HEK293T (cell line): ENCODE measurements around the gene PRKCZ.
A peak's percentile ranks its signal among the peaks of the same experiment; 100 is the strongest.

Experiments
- CTCF ChIA-PET: fragments of 350-600 bp; formaldehyde crosslinking; extraction: SDS; loops from one replicate; lab custom pipeline; 2021; ENCODE audit warnings: antibody characterized with exemption, inconsistent platforms; lab: Yijun Ruan, JAX
- POLR2A ChIA-PET: fragments of 350-600 bp; formaldehyde crosslinking; extraction: SDS; loops from one replicate; lab custom pipeline; 2020; ENCODE audit warnings: antibody characterized with exemption, inconsistent platforms; lab: Yijun Ruan, JAX
- DNase-seq: peaks from one replicate; pipeline ENCODE4 v3.0.0; 2012; ENCODE audit warnings: mixed read lengths; ENCODE audit errors: extremely low spot score
- ARNT ChIP-seq: fragments of 450-650 bp; IDR thresholded peaks from 2 replicates; pipeline ENCODE4 v1.6.1; 2017; ENCODE audit warnings: mild to moderate bottlenecking
- BHLHE40 ChIP-seq: fragments of 450-650 bp; IDR thresholded peaks from 2 replicates; pipeline ENCODE4 v1.6.1; 2016; ENCODE audit warnings: mild to moderate bottlenecking, moderate library complexity, borderline replicate concordance
- CTBP1 ChIP-seq: fragments of 450-650 bp; IDR thresholded peaks from 2 replicates; pipeline ENCODE4 v1.6.1; 2016; ENCODE audit warnings: borderline replicate concordance
- ELF4 ChIP-seq: fragments of 450-650 bp; IDR thresholded peaks from 2 replicates; pipeline ENCODE4 v1.6.1; 2017; ENCODE audit warnings: antibody characterized with exemption
- FOXA1 ChIP-seq: fragments of 450-650 bp; IDR thresholded peaks from 2 replicates; pipeline ENCODE4 v1.6.1; 2016; ENCODE audit warnings: mild to moderate bottlenecking
- FOXK2 ChIP-seq: fragments of 450-650 bp; IDR thresholded peaks from 2 replicates; pipeline ENCODE4 v1.6.1; 2016; ENCODE audit warnings: mild to moderate bottlenecking
- FOXM1 ChIP-seq: fragments of 450-650 bp; IDR thresholded peaks from 2 replicates; pipeline ENCODE4 v1.6.1; 2017; ENCODE audit warnings: mild to moderate bottlenecking, borderline replicate concordance
- HDGF ChIP-seq: fragments of 450-650 bp; IDR thresholded peaks from 2 replicates; pipeline ENCODE4 v1.6.1; 2017; ENCODE audit warnings: antibody characterized with exemption, borderline replicate concordance
- L3MBTL2 ChIP-seq: fragments of 450-650 bp; conservative IDR thresholded peaks from 2 replicates; pipeline ENCODE4 v1.6.1; 2016; ENCODE audit warnings: mild to moderate bottlenecking
- LEF1 ChIP-seq: fragments of 450-650 bp; IDR thresholded peaks from 2 replicates; pipeline ENCODE4 v1.6.1; 2017; ENCODE audit warnings: mild to moderate bottlenecking, borderline replicate concordance
- NFRKB ChIP-seq: fragments of 450-650 bp; IDR thresholded peaks from 2 replicates; pipeline ENCODE4 v1.6.1; 2016; ENCODE audit warnings: mild to moderate bottlenecking, moderate library complexity
- PKNOX1 ChIP-seq: fragments of 450-650 bp; IDR thresholded peaks from 2 replicates; pipeline ENCODE4 v1.6.1; 2016
- SP1 ChIP-seq: fragments of 450-650 bp; IDR thresholded peaks from 2 replicates; pipeline ENCODE4 v1.6.1; 2017
- SUZ12 ChIP-seq: fragments of 450-650 bp; IDR thresholded peaks from 2 replicates; pipeline ENCODE4 v1.6.1; 2016; ENCODE audit warnings: mild to moderate bottlenecking
- TARDBP ChIP-seq: fragments of 450-650 bp; IDR thresholded peaks from 2 replicates; pipeline ENCODE4 v1.6.1; 2016
- ZNF384 ChIP-seq: fragments of 450-650 bp; IDR thresholded peaks from 2 replicates; pipeline ENCODE4 v1.6.1; 2016

Gene PRKCZ

DNA sequence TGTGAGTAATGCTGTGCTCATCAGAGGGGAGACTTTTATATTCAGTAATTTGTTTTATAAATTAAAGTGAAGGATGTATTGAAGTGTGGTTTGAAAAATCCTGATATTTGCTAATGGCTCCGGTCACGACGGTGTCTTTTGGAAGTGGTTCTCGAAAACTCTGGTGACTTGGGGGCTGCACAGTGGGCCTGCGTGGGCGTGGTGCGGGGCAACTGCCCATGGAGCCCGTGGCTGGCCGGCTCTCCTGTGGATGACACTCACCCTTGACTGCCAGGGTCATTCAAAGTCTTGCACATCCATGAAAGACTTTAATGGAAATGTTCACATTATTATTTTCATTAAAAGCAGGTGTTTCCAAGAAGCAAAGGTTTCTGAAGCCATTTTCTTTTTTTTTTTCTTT, 136.7 kb downstream of the PRKCZ start:
- ChIA-PET CTCF (no interaction called here), POLR2A (no interaction called here)
- DNase-seq = no peak
- TF ChIP-seq NFRKB (no peak), ARNT (no peak), LEF1 (no peak), FOXM1 (no peak), BHLHE40 (no peak), HDGF (no peak), ZNF384 (no peak), FOXA1 (no peak), CTBP1 (no peak), ELF4 (no peak), SUZ12 (no peak), L3MBTL2 (no peak), FOXK2 (no peak), PKNOX1 (no peak), TARDBP (no peak), SP1 (no peak)

GRCh38 chr1:2187619-2188018, 137.4 kb downstream of the PRKCZ start:
- DNase-seq = no peak
- TF ChIP-seq SP1 = no peak
- TF ChIP-seq ELF4 = no peak
- TF ChIP-seq FOXA1 = no peak
- TF ChIP-seq ZNF384 = no peak
- TF ChIP-seq ARNT = no peak
- no peak for TF ChIP-seq BHLHE40
- TF ChIP-seq HDGF = no peak
- CTCF ChIA-PET = no interaction called here
- POLR2A ChIA-PET = no interaction called here

- TF ChIP-seq ZNF384 = no peak
- TF ChIP-seq FOXM1 = no peak
- no peak for TF ChIP-seq LEF1
- TF ChIP-seq ARNT = no peak
- no peak for TF ChIP-seq FOXA1
- no peak for TF ChIP-seq CTBP1
- no peak for TF ChIP-seq HDGF
- TF ChIP-seq SP1 = no peak
- TF ChIP-seq TARDBP = no peak
- CTCF ChIA-PET = interaction anchor here (1.6 kb wide), 1 partner anchor 244 kb away, joined by 4 read pairs; no protein-coding TSS in a partner anchor
- DNase-seq = no peak
- POLR2A ChIA-PET = interaction anchor here (1.6 to 2.6 kb wide), 2 partner anchors 11 to 183 kb away, joined by 3 to 13 read pairs; no protein-coding TSS in a partner anchor
Observed at GRCh38 chr1:2188336-2188735, 138.1 kb downstream of the PRKCZ start.

- no peak for TF ChIP-seq SUZ12
- TF ChIP-seq TARDBP = no peak
- TF ChIP-seq PKNOX1 = peak; percentile 79
- ChIA-PET CTCF (interaction anchor here (0.7 to 1.8 kb wide), 5 partner anchors 11 to 246 kb away, joined by 3 to 10 read pairs (median 6); no protein-coding TSS in a partner anchor), POLR2A (interaction anchor here (0.7 to 2.6 kb wide), 5 partner anchors 10 to 181 kb away, joined by 3 to 13 read pairs (median 4); no protein-coding TSS in a partner anchor)
- peak; percentile 89 for DNase-seq
Observed at GRCh38 chr1:2189459-2190425, 139.5 kb downstream of the PRKCZ start.

GRCh38 chr1:2190491-2190976, 140.3 kb downstream of the PRKCZ start:
- TF ChIP-seq SUZ12 = no peak
- no peak for TF ChIP-seq ELF4
- no peak for TF ChIP-seq LEF1
- TF ChIP-seq PKNOX1 = no peak
- no peak for DNase-seq
- POLR2A ChIA-PET = interaction anchor here (1.1 to 2.6 kb wide), 3 partner anchors 9 to 121 kb away, joined by 4 to 13 read pairs (median 5); no protein-coding TSS in a partner anchor
- CTCF ChIA-PET = interaction anchor here (1.8 kb wide), 1 partner anchor 191 kb away, joined by 6 read pairs; no protein-coding TSS in a partner anchor
